ENCODE results near the gene TPST1. TPM values are rescaled to one million over a fixed set of nuclear protein-coding genes. Genes with fewer than 3 reads are reported as not detected.
"Not testable (repeated sequence)": the region's sequence is repeated elsewhere in the genome, so short reads cannot be mapped to it uniquely, and the experiment has no call there.

Gene TPST1
- total RNA-seq, 1 donor: 59.7 TPM

DNA sequence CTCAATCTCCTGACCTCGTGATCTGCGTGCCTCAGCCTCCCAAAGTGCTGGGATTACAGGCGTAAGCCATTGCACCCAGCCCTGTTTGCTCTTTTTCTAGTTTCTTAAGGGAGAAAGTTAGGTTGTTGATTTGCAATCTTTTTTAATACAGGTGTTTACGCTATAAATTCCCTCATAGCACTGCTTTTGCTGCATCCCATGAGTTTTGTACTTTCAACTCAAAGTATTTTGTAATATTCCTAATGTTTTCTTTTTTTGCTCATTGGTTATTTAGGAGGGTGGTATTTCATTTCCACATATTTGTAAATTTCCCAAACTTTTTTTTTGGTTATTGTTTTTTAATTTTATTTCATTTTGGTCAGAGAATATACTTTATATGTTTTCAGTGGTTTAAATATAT, 11.6 kb downstream of the TPST1 start:
- TF ChIP-seq, protein P1, sequence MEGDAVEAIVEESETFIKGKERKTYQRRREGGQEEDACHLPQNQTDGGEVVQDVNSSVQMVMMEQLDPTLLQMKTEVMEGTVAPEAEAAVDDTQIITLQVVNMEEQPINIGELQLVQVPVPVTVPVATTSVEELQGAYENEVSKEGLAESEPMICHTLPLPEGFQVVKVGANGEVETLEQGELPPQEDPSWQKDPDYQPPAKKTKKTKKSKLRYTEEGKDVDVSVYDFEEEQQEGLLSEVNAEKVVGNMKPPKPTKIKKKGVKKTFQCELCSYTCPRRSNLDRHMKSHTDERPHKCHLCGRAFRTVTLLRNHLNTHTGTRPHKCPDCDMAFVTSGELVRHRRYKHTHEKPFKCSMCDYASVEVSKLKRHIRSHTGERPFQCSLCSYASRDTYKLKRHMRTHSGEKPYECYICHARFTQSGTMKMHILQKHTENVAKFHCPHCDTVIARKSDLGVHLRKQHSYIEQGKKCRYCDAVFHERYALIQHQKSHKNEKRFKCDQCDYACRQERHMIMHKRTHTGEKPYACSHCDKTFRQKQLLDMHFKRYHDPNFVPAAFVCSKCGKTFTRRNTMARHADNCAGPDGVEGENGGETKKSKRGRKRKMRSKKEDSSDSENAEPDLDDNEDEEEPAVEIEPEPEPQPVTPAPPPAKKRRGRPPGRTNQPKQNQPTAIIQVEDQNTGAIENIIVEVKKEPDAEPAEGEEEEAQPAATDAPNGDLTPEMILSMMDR (IDR thresholded peaks at IDR 0.05; ENCODE audit: insufficient read depth, low read length): no peak
- DNase-seq (ENCODE audit: low read depth): no peak
- H3K4me3 ChIP-seq (ENCODE audit: low read depth, low read length): no peak overlapping the region

DNA sequence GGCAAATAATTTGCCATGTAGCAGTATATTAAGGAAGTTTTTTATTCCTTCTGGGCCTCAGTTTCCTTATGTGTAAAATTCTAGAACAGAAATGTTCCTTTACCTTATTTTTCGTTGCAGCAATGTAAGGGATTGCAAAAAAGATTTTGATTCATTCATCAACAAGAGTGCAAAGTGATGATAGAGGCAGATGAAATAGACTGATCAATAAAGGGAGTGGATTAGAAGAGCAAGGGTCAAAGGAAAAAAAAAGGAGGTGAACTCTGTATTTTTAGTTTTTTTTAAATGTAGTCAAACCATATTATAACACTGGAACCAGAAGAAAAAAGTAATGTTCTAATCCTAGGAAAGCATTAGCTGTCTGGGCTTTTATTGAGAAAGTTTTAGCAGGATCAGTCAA, 14.7 kb downstream of the TPST1 start:
- no peak for DNase-seq (ENCODE audit: low read depth)

DNA sequence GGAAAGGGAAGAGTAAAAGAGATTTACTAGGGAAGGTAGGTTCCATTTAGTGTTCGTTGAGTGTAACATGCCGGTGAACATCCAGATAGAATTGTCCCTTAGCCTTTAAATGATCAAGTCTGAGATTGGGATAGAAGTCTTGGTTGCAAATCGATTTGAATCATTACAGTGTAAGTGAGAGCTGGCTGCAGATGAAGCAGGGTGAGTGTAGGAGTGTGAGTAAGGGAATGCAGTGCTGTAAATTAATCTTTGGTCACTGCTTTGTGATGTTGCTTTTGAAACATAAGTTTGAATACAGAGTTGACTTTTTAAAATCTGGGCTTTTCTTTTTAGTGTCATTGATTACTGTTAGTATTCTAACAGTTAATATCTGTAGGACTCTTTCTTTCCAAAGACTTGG, 16.3 kb downstream of the TPST1 start:
- H3K4me3 ChIP-seq (ENCODE audit: low read depth, low read length): no peak overlapping the region

More for the DNA sequence above, 14.7 kb downstream of the TPST1 start:
- no peak overlapping the region for H3K4me3 ChIP-seq (ENCODE audit: low read depth, low read length)
- TF ChIP-seq, protein P1 (IDR thresholded peaks at IDR 0.05; ENCODE audit: insufficient read depth, low read length): no peak

DNA sequence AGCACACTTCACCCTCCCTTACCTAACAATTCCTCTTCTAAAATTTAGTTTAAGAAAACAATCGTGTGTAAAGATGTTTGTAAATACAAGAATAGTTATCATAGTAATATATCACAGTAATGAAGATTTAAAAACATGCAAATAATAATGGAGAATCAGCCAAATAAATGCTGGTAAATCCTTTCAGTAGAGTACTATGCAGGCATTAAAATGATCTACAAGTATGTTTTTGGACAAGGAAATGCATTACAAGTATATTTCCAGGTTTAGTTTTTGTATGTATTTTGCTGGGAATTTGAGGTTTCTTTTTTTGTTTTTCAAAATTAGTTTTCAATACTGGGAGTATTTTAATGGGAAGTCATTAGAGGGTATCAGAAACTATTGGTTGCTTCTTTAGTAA, 22.7 kb downstream of the TPST1 start:
- TF ChIP-seq, protein P1 (IDR thresholded peaks at IDR 0.05; ENCODE audit: insufficient read depth, low read length): no peak
- no peak for DNase-seq (ENCODE audit: low read depth)
- no peak overlapping the region for H3K4me3 ChIP-seq (ENCODE audit: low read depth, low read length)

More for the DNA sequence above, 16.3 kb downstream of the TPST1 start:
- DNase-seq (ENCODE audit: low read depth): no peak
- TF ChIP-seq, protein P1 (IDR thresholded peaks at IDR 0.05; ENCODE audit: insufficient read depth, low read length): no peak

DNA sequence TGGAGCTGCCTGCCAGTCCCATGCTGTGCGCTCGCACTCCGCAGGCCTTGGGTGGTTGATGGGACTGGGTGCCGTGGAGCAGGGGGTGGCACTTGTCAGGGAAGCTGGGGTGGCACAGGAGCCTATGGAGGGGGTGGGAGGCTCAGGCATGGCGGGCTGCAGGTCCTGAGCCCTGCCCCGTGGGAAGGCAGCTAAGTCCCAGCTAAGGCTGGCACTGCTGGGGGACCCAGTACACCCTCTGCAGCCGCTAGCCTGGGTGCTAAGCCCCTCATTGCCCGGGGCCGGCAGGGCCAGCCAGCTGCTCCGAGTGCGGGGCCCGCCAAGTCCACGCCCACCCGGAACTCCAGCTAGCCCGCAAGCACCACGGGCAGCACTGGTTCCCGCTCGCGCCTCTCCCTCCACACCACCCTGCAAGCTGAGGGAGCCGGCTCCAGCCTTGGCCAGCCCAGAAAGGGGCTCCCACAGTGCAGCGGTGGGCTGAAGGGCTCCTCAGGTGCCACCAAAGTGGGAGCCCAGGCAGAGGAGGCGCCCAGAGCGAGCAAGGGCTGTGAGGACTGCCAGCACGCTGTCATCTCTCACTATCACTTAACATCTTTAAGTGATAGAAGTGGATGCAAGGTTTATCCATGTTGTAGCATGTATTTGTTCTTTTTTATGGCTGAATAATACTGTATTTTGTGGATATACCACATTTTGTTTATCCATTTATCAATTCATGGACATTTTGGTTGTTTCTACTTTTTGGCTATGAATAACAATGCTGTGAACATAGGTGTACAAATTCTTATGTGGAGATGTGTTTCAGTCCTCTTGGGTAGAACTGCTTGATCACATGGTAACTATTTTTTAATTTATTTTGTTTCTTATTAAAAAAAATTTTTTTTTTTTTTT, 26.4 kb downstream of the TPST1 start:
- not testable (repeated sequence) for H3K4me3 ChIP-seq (ENCODE audit: low read depth, low read length); DNase-seq (ENCODE audit: low read depth)

DNA sequence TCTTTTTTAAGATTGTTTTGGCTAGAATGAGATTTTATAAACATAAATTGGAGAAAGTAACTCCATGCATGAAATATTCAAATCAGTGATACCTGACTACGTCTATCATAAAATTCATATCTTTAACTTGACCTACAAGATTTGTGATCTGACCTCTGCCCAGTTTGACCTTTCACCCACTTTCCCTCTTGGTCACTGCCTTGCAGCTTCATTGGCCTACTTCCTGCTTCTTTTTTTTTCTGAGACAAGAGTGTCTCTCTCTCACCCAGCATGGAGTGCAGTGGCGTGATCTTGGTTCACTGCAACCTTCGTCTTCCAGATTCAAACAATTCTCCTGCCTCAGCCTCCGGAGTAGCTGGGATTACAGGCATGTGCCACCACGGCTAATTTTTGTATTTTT, 28.5 kb downstream of the TPST1 start:
- TF ChIP-seq, protein P1 (IDR thresholded peaks at IDR 0.05; ENCODE audit: insufficient read depth, low read length): no peak
- no peak overlapping the region for H3K4me3 ChIP-seq (ENCODE audit: low read depth, low read length)
- DNase-seq (ENCODE audit: low read depth): no peak

DNA sequence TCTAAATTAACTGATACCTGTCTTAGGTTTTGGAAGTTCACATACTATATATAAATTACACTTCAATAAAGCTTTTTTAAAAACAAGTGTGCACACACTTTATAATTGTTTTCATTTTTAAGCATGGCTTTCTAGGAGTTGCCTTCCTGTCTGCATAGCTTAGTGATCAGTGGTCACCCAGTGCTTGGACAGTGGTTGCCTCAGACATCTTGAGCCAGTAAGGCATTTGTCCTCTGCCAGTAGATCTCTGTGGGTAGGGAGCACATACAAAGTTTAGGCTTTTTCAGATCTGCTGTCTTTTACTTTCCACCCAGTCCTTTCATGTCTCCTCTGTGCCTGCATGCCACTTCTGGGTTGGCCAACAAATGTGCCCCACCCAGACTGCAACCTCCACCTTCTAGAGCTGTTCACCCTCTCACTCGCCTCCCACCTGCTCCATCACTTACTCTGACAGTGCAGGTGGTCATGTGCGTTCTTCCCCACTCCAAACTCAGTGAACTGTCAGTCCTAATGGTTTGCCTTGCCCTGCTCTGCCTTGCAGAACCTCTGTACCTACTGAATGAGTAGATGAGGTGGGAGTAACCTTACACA, 31.7 kb downstream of the TPST1 start:
- DNase-seq (ENCODE audit: low read depth): no peak
- no peak overlapping the region for H3K4me3 ChIP-seq (ENCODE audit: low read depth, low read length)
- TF ChIP-seq, protein P1 (IDR thresholded peaks at IDR 0.05; ENCODE audit: insufficient read depth, low read length): no peak
